GM19463 (cell line): Measurements from ENCODE around the gene DNMT3A.

ENCODE experiments used
- ATAC-seq: cut with Tn5 transposase; IDR thresholded peaks from one replicate; pipeline ENCODE4 v1.9.1; 2021; ENCODE audit warnings: mild to moderate bottlenecking, moderate library complexity; ENCODE audit not compliant: unreplicated experiment

The DNMT3A gene

GRCh38 chr2:25245141-25245540 lies 96.6 kb downstream of the DNMT3A start:
- ATAC-seq = no peak

DNA sequence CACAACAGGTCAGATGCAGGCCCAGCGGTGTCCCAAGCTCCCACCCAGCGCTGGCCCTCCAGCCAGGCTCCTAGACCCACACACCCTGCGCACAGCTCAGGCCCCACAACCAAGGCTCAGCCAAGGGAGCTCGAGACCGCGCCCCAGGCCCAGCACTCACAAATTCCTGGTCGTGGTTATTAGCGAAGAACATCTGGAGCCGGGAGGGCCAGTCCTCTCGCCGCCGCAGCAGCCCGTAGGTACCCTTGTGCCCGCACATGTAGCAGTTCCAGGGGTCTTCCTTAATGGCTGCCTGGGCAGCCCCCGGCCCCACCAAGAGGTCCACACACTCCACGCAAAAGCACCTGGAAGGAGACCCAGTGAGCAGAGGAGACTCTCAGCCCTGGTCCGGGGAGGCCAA lies 97.7 kb downstream of the DNMT3A start:
- no peak for ATAC-seq

DNA sequence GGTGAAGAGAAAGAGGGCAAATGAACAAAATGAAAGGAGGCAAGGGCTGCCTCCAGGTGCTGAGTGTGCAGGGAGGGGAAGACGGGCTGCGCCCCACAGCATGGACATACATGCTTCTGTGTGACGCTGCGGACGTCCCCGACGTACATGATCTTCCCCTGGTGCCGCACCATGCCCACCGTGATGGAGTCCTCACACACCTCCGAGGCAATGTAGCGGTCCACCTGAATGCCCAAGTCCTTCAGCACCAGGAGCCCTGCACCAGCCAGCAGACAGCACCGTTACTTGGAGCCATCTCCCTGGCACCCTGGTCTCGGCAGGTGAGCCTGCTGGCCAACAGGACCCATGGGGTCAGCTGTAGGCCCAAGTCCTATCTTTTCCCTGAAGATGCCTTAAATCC lies 100.3 kb downstream of the DNMT3A start:
- ATAC-seq = no peak

GRCh38 chr2:25240636-25241035 lies 101.1 kb downstream of the DNMT3A start:
- no peak for ATAC-seq

- ATAC-seq = no peak
These were observed 102.8 kb downstream of the DNMT3A start for GRCh38 chr2:25238920-25239319.

GRCh38 chr2:25237764-25238163 lies 104.0 kb downstream of the DNMT3A start:
- no peak for ATAC-seq

DNA sequence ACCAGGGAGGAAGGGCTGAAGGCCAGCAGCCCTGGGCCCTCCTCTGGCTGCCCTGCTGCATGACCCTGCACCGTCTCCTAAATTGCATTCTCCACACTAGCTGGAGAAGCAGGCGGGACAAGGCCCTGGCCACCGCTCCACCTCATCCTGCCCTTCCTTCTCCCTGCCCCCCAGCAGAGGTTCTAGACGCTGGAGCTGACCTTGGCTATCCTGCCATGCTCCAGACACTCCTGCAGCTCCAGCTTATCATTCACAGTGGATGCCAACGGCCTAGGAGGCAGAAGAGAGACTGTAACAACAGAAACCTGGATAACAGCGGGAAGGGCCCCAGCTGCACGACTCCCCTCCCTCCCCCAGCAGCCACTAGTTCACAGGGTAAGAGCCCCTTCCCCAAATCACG lies 105.0 kb downstream of the DNMT3A start:
- ATAC-seq = no peak

DNA sequence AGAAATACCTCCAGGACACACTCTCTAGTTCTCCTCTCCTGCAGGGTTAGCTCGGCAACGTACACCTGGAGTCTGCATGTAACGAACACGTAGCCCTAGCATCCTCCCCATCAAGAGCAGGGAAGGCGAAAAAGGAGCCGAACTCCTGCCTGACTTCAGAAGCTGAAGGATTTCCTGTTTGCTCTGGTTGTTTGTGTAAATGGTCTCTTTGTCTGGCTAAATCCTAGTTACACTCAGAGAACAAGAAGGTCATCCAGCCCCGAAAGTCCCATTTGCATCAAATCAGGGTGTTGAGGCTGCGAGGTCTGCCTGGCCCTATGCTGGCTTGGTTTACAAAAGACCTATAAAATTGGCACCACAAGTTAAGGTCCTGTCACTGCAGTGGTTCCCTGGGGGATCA lies 107.0 kb downstream of the DNMT3A start:
- ATAC-seq = no peak

GRCh38 chr2:25233916-25234605 lies 107.7 kb downstream of the DNMT3A start:
- ATAC-seq = no peak

DNA sequence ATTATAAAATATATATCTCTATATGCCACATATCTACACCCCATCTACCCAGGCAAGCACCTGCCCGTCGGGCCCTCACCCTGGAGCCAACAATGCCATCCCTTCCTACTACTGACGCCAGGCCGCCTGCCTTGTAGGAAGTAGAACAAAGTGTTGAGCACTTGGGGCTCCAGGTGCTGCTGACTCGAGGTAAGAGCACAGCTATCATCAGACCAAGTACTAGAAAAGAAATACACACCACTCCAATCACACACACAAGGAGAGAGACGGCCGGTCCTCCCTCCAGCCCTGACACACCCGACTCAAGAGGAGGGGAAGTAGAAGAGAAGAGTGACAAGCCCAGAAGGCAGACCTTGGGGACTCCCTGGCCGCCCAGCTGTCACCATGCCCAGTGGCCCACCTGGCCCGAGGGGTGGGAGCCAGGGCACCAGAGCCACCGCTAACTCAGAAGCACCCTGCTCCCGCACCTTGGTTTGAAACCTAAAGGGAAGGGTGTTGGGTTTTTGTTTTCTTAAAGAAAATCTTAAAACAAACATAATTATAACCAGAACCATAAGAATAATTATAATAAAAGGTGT lies 109.4 kb downstream of the DNMT3A start:
- ATAC-seq = no peak

- no peak for ATAC-seq
These were observed 110.8 kb downstream of the DNMT3A start for GRCh38 chr2:25230948-25231311.

- ATAC-seq = no peak
These were observed 111.4 kb downstream of the DNMT3A start for GRCh38 chr2:25230198-25230947.

DNA sequence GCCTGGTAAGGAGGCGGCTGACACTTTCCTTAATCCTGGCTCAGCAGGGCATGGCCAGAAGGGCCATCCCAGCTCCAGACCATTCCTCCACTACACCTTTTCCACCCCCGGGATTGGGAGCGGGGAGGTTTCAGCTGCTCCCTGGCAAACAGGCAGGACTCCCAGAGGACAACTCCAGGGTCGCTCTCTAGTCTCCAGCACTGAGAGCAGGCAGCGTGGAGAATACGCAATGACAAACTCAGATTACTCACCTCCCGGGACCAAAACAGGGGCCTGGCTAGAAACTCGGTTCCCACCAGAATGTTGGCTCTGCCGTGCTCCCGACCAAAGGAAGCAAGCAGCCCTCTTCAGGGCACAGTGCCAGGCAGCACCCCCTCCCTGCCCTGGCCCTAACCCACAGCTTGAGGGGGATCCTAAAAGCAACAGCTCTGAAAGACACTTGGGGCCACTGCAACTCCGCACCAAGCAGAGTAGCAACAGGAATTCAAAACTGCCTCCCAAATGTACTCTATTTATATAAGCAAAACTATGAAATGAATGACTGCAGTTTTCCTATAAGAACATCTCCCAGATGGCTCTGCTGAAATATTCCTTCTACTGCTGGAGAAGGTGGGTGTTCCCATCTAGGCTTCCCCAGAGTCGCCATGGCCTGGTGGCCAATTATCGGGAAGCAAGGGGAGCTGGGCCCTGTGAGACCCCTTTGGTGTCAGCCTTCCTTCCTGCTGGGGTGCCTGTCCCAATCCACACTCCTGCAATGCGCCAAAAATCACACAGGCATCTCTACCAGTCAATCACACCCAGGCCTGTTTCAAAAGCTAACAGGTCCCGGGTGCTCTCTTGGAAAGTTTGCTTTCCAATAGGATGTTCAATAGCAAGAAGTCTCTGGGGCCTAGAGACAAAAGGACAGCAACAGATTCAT lies 112.2 kb downstream of the DNMT3A start:
- no peak for ATAC-seq

- ATAC-seq = no peak
These were observed 112.9 kb downstream of the DNMT3A start for GRCh38 chr2:25228848-25229278.

DNA sequence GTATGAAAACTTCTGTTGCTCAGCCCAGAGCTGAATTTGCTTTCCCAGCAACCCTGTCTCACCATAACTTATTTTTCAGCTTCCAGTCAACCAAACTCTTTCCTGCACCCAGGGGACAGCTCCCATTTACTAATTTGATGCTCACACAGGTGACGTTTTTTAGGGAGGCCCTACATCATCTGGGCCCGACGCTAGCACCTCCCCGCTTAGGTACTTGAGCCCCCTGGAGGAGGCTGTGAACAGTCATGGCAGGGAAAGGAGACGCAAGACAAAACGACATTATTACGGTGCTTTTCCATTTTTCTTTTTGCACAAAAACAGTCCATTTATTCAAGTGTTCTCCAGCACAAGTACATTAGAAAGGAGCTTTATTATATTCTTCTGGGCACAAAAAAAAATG lies 114.1 kb downstream of the DNMT3A start:
- ATAC-seq = no peak

DNA sequence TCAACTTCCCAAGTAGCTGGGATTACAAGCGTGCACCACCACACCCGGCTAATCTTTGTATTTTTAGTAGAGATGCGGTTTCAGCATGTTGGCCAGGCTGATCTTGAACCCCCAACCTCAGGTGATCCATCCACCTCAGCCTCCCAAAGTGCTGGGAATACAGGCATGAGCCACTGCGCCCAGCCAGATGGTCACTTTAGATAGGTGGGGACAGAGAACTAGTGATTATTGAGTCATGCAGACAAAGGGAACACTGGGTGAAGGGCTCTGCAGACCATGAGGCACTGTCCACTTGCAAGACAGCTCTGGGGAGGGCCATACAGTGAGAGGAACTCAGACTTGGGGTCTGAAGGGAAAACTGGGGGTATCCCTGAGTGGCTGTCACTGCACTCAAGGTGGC lies 114.9 kb downstream of the DNMT3A start:
- no peak for ATAC-seq

- no peak for ATAC-seq
These were observed 119.1 kb downstream of the DNMT3A start for GRCh38 chr2:25222477-25223121.

GRCh38 chr2:25221579-25221978 lies 120.1 kb downstream of the DNMT3A start:
- ATAC-seq = no peak

DNA sequence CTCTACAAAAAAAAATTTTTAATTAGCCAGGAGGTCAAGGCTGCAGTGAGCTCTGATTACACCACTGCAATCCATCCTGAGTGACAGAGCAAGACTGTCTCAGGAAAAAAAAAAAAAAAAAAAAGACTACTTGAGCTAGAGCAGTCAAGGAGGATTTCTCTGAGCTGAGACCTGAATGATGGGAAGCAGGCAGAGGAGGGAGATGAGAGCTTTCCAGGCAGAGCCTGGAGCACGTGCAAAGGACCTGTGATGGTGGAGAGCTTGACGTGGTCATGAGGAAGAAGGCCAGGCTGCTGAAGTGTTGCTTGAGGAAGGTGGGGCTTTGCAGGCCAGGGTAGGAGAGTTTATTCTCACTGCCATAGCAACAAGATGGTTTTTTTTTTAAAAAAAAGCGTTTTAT lies 121.4 kb downstream of the DNMT3A start:
- no peak for ATAC-seq

- no peak for ATAC-seq
These were observed 122.1 kb downstream of the DNMT3A start for GRCh38 chr2:25219621-25220020.

DNA sequence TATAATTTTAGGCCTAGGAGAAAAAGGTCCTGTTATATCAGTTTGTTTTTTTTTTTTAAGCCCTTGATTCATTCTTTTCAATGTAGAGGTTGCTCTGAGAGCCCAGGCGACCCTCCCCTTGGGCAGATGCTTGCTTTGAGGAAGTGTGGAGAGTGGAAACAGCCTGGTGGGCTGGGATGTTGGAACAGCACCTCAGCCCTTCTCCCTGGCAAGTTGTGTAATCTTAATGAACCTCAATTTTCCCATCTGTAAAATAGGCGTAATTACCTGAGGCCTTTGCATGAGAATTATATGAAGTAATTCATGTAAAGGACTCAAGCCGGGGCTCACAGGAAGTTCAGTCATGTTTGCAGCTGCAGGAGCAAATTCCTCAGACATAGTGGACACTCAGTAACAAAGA lies 123.6 kb downstream of the DNMT3A start:
- no peak for ATAC-seq
